ENCODE measurements around the gene FAM227A.

Gene FAM227A

DNA sequence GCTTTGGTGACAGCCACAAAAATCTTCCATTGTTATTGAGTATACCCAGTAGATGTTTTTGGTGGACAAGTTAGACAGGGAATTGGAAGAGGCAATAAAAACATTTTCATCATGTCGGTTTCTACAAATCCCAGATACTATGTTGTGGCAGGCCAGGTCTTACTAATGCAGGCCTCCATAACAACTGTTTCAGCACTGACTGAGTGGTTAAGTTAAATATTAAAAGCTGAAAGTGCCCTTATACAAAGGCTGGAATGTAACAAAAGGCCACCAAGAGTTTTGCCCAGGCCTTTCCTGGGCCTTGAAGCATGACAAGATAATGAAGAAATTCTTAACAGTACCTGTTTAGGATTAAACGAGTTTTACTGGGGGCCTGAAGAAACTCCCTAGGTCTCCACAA lies 115.5 kb downstream of the FAM227A start:
- no peak for DNase-seq (ENCODE audit: low spot score)

DNA sequence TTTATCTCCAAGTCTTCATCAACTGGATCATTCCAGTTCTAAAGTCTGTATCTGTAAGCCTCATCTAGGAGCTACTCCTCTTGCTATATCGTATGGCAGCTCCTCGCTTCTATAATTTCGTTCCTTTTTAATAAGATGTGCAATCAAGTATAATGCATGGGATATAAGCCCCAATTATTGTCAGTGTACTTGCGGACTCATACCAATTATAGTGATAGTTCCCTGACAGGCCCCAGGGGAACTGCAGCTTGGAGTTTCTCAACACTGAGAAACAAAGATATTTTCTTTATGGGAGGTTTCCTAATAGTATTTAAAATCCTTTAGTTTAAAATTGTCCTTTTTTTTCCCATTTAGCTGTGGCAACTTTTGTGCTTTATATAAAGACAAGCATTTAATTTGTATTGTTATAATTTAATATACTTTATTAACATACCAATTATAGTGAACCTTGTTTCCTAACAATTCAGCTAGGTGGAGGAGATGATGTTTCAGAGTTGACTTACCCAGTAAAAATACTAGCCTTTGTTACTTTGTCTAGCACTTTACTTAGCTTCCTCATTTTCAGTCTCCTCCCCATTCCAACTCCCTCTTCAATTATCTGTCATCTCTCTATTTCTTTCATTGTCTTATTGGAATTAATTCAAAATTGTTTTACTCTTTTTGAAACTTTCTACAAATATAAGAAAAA lies 124.8 kb downstream of the FAM227A start:
- DNase-seq (ENCODE audit: low spot score): no peak

Data from hematopoietic multipotent progenitor cell treated with erythropoietin and hydrocortisone succinate and interleukin-3 and kit ligand, for 15 days (in vitro differentiated cells).